Vagina (tissue), 2 donors: Measurements from ENCODE around the gene DGKB.

Experiments
- CTCF ChIP-seq, 3 experiments: fragments of 450-650 bp in 2 of 3; fragments of 200-600 bp in 1 of 3; sonication (generic) in 1 of 3; IDR thresholded peaks; one replicate each; pipeline ENCODE4 v1.5.1; 2017 to 2019; ENCODE audit warnings: antibody characterized with exemption in 3 of 3, mild to moderate bottlenecking in 2 of 3, moderate library complexity in 2 of 3
- POLR2A ChIP-seq, 2 donors: fragments of 450-650 bp; IDR thresholded peaks; one replicate each; pipeline ENCODE4 v1.6.1; 2017; ENCODE audit warnings: antibody characterized with exemption in 2 of 2, mild to moderate bottlenecking in 2 of 2, moderate library complexity in 2 of 2

GRCh38 chr7:14600766-14601367, 301.7 kb downstream of the DGKB start:
- TF ChIP-seq POLR2A (IDR thresholded peaks at IDR 0.05) (no peak), CTCF (IDR thresholded peaks at IDR 0.05) (no peak)
